IPS-18c (cell line): ENCODE results near the gene MEDAG.
A peak's percentile ranks its signal among the peaks of the same experiment; 100 is the strongest.

ENCODE experiments used
- H3K4me3 ChIP-seq: 2 replicates; pipeline ENCODE4 v1.7.0; 2013; ENCODE audit warnings: low read depth, mild to moderate bottlenecking, low read length, moderate library complexity; ENCODE audit not compliant: insufficient read depth
- H3K9me3 ChIP-seq: one replicate; pipeline ENCODE4 v1.6.1; 2013; ENCODE audit warnings: mild to moderate bottlenecking, low read length, moderate library complexity; ENCODE audit not compliant: control insufficient read depth, insufficient read depth

MEDAG gene

GRCh38 chr13:30895773-30896172 lies 10.3 kb upstream of the MEDAG start:
- H3K4me3 ChIP-seq: no peak overlapping the region

GRCh38 chr13:30898070-30898469 lies 8.0 kb upstream of the MEDAG start:
- H3K9me3 ChIP-seq: peaks cover 3% of the 10 kb centered on the region

More at GRCh38 chr13:30895773-30896172, 10.3 kb upstream of the MEDAG start:
- no peaks in the 10 kb centered on the region for H3K9me3 ChIP-seq

GRCh38 chr13:30898678-30899241 lies 7.3 kb upstream of the MEDAG start:
- peaks cover 3% of the 10 kb centered on the region for H3K9me3 ChIP-seq

More at GRCh38 chr13:30898070-30898469, 8.0 kb upstream of the MEDAG start:
- no peak overlapping the region for H3K4me3 ChIP-seq

GRCh38 chr13:30900436-30900835 lies 5.6 kb upstream of the MEDAG start:
- no peak overlapping the region for H3K4me3 ChIP-seq
- H3K9me3 ChIP-seq: peaks cover 3% of the 10 kb centered on the region

More at GRCh38 chr13:30898678-30899241, 7.3 kb upstream of the MEDAG start:
- no peak overlapping the region for H3K4me3 ChIP-seq

- peaks cover 3% of the 10 kb centered on the region for H3K9me3 ChIP-seq
- H3K4me3 ChIP-seq: no peak overlapping the region
Measured at GRCh38 chr13:30900952-30901749, 4.9 kb upstream of the MEDAG start.

GRCh38 chr13:30904043-30904442 lies 2.0 kb upstream of the MEDAG start:
- H3K4me3 ChIP-seq: no peak overlapping the region
- peaks cover 3% of the 10 kb centered on the region for H3K9me3 ChIP-seq

- Histone ChIP-seq H3K9me3 (no peaks in the 10 kb centered on the region), H3K4me3 (peak overlapping the region; percentile 49)
Measured at GRCh38 chr13:30906411-30907051, 460 bp downstream of the MEDAG start.

GRCh38 chr13:30907121-30907861 lies 1.2 kb downstream of the MEDAG start:
- Histone ChIP-seq H3K4me3 (peak overlapping the region; percentile 49; the same call in 1 of the 2 replicates), H3K9me3 (no peaks in the 10 kb centered on the region)

- H3K9me3 ChIP-seq: no peaks in the 10 kb centered on the region
Measured at GRCh38 chr13:30908416-30908980, 2.4 kb downstream of the MEDAG start.

GRCh38 chr13:30910676-30911075 lies 4.6 kb downstream of the MEDAG start:
- Histone ChIP-seq H3K9me3 (no peaks in the 10 kb centered on the region), H3K4me3 (no peak overlapping the region)

More at GRCh38 chr13:30908416-30908980, 2.4 kb downstream of the MEDAG start:
- no peak overlapping the region for H3K4me3 ChIP-seq

GRCh38 chr13:30915691-30916541 lies 9.8 kb downstream of the MEDAG start:
- no peak overlapping the region for H3K4me3 ChIP-seq
- H3K9me3 ChIP-seq: no peaks in the 10 kb centered on the region

- Histone ChIP-seq H3K9me3 (no peaks in the 10 kb centered on the region), H3K4me3 (no peak overlapping the region)
Measured at GRCh38 chr13:30916991-30917390, 10.9 kb downstream of the MEDAG start.

GRCh38 chr13:30918662-30919405 lies 12.8 kb downstream of the MEDAG start:
- Histone ChIP-seq H3K9me3 (no peaks in the 10 kb centered on the region), H3K4me3 (no peak overlapping the region)

- H3K4me3 ChIP-seq: no peak overlapping the region
- no peaks in the 10 kb centered on the region for H3K9me3 ChIP-seq
Measured at GRCh38 chr13:30920162-30920909, 14.3 kb downstream of the MEDAG start.

- Histone ChIP-seq H3K4me3 (no peak overlapping the region), H3K9me3 (no peaks in the 10 kb centered on the region)
Measured at GRCh38 chr13:30923418-30923817, 17.3 kb downstream of the MEDAG start.
